Activated CD8-positive, alpha-beta T cell treated with anti-CD3 and anti-CD28 coated beads for 36 hours (primary cell): Measurements from ENCODE around the gene EBLN2. TPM values are rescaled to one million over a fixed set of nuclear protein-coding genes. Genes with fewer than 3 reads are reported as not detected.

Source experiments
- ATAC-seq: fragments of 200-7000 bp; cut with Tn5 transposase; one replicate; pipeline ENCODE4 v1.10.0; 2021; ENCODE audit warnings: mild to moderate bottlenecking, moderate library complexity
- CTCF ChIA-PET: fragments of 350-600 bp; sonication (Branson Sonifier 250); formaldehyde crosslinking; loops from one replicate; lab custom pipeline; 2021; ENCODE audit warnings: antibody characterized with exemption; lab: Charles Lee
- POLR2A ChIA-PET: fragments of 350-600 bp; sonication (Branson Sonifier 250); formaldehyde crosslinking; loops from one replicate; lab custom pipeline; 2021; ENCODE audit warnings: antibody characterized with exemption; lab: Charles Lee
- DNase-seq: peaks from one replicate; pipeline ENCODE4 v3.0.0-alpha.2; 2020
- H3K27ac Mint-ChIP-seq: one replicate; pipeline ENCODE4 v1.8.0; 2021; ENCODE audit warnings: mild to moderate bottlenecking, mixed read lengths
- H3K27me3 Mint-ChIP-seq: one replicate; pipeline ENCODE4 v1.8.0; 2021; ENCODE audit warnings: mixed read lengths
- H3K36me3 Mint-ChIP-seq: one replicate; pipeline ENCODE4 v1.8.0; 2021; ENCODE audit warnings: low read depth, mixed read lengths
- H3K4me1 Mint-ChIP-seq: one replicate; pipeline ENCODE4 v1.8.0; 2021; ENCODE audit warnings: low read depth, mixed read lengths
- H3K4me3 Mint-ChIP-seq: one replicate; pipeline ENCODE4 v1.8.0; 2021; ENCODE audit warnings: mild to moderate bottlenecking, moderate library complexity, mixed read lengths
- H3K9me3 Mint-ChIP-seq: one replicate; pipeline ENCODE4 v1.8.0; 2021; ENCODE audit warnings: mixed read lengths
- intact Hi-C: fragments of 100-400 bp; cut with micrococcal nuclease; formaldehyde crosslinking; loops from one replicate; pipeline ENCODE4 v1.10.0; 2022
- total RNA-seq, 2 experiments: library from RNA; stranded (reverse); gene quantifications; one replicate each; pipeline ENCODE4 v1.2.3, GENCODE V29; 2021
- TF ChIP-seq, protein P1 (sequence below): fragments of 200-600 bp; IDR thresholded peaks from one replicate; pipeline ENCODE4 v1.8.0; 2022; ENCODE audit warnings: antibody characterized with exemption, mild to moderate bottlenecking

Gene EBLN2
- total RNA-seq, 2 experiments from 2014 or later = 4.9 to 5.0 TPM

DNA sequence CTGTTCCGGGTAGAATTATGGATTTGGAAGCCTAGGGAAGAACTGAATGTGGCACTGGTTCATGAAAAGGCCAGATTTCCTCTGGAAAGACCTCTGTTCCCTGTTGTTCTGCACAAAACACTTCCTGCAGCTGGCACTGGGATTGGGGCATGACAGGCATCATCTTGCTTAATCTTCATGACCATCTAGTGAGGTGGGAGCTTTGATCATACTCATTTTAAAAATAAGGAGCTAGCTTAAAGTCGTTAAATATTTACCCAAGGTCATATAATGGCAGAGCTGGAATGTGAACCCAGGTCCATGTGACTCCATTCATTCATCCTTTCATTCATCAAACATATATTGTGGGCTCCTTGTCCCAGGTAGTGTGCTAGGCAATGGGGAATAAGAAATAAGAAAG lies 40.4 kb downstream of the EBLN2 start:
- intact Hi-C loops = loop anchor here (1.0 to 2.0 kb wide), 2 partner anchors 331 to 400 kb away; no protein-coding TSS in a partner anchor
- no peaks in the 10 kb centered on the region for H3K36me3 Mint-ChIP-seq

DNA sequence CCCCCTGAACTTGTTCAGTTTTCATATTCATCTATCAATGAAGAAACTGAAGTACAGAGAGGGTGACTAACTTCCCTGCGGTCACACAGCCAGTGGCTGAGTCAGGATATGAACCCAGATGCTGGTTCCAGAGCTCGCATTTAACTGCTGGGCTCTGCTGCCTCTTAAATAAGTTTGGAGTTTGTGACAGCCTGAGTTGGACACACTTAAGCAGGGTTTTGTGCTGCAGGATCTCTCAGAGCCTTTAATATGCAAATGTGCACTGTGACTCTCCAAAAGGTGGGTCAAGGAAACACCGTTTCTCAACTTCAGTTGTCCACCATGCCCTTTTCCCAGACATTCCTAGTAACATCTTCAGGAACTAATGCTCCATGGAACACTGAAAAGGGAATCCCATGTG lies 45.8 kb downstream of the EBLN2 start:
- H3K27me3 Mint-ChIP-seq = peaks cover 5% of the 10 kb centered on the region
- ATAC-seq (no peak), DNase-seq (no peak)
- ChIA-PET CTCF (interaction anchor here (1.3 kb wide), 1 partner anchor 395 kb away, joined by 3 read pairs; no protein-coding TSS in a partner anchor), POLR2A (no interaction called here)
- no peak overlapping the region for H3K27ac Mint-ChIP-seq
- no peaks in the 10 kb centered on the region for H3K36me3 Mint-ChIP-seq
- H3K9me3 Mint-ChIP-seq = no peaks in the 10 kb centered on the region
- no peaks in the 10 kb centered on the region for H3K4me1 Mint-ChIP-seq
- no peak overlapping the region for H3K4me3 Mint-ChIP-seq
- TF ChIP-seq, protein P1, sequence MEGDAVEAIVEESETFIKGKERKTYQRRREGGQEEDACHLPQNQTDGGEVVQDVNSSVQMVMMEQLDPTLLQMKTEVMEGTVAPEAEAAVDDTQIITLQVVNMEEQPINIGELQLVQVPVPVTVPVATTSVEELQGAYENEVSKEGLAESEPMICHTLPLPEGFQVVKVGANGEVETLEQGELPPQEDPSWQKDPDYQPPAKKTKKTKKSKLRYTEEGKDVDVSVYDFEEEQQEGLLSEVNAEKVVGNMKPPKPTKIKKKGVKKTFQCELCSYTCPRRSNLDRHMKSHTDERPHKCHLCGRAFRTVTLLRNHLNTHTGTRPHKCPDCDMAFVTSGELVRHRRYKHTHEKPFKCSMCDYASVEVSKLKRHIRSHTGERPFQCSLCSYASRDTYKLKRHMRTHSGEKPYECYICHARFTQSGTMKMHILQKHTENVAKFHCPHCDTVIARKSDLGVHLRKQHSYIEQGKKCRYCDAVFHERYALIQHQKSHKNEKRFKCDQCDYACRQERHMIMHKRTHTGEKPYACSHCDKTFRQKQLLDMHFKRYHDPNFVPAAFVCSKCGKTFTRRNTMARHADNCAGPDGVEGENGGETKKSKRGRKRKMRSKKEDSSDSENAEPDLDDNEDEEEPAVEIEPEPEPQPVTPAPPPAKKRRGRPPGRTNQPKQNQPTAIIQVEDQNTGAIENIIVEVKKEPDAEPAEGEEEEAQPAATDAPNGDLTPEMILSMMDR = no peak
- intact Hi-C loops = no loop called here

More for the DNA sequence above, 40.4 kb downstream of the EBLN2 start:
- ATAC-seq (no peak), DNase-seq (no peak)
- POLR2A ChIA-PET = no interaction called here
- H3K4me3 Mint-ChIP-seq = no peak overlapping the region
- H3K4me1 Mint-ChIP-seq = no peaks in the 10 kb centered on the region
- H3K9me3 Mint-ChIP-seq = no peaks in the 10 kb centered on the region
- H3K27ac Mint-ChIP-seq = no peak overlapping the region
- H3K27me3 Mint-ChIP-seq = no peaks in the 10 kb centered on the region
- TF ChIP-seq, protein P1 = no peak
- CTCF ChIA-PET = interaction anchor here (0.7 to 4.8 kb wide), 11 partner anchors 9 to 704 kb away, joined by 3 to 43 read pairs (median 3); no protein-coding TSS in a partner anchor

DNA sequence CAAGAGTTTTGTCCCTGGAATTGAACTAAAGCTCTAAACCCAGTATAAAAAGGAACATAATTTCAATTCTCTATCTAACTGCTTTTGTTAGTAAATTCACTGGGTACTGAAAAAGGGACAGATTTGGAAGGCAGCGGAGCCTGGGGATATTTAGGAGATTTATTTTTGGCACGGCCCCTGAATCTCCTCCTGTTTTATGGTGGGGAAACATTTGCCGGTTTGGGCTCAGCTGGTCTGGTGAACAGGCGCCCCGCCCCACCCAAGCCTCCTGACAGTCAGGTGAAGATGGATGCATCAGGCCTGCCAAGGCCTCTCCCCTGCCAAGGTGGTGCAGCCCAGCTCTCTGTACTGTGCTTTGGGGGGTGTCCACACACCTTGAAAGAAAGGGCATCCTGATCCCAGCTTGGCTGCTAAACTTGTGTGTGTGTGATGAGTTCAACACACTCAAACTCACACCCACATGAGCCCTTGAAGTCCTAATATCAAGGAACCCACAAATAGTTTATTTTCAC lies 46.3 kb downstream of the EBLN2 start:
- POLR2A ChIA-PET = no interaction called here
- H3K4me1 Mint-ChIP-seq = no peaks in the 10 kb centered on the region
- H3K36me3 Mint-ChIP-seq = no peaks in the 10 kb centered on the region
- TF ChIP-seq, protein P1 = no peak
- CTCF ChIA-PET = interaction anchor here (1.3 kb wide), 1 partner anchor 394 kb away, joined by 3 read pairs; no protein-coding TSS in a partner anchor
- DNase-seq (no peak), ATAC-seq (no peak)
- intact Hi-C loops = no loop called here
- H3K9me3 Mint-ChIP-seq = no peaks in the 10 kb centered on the region
- H3K4me3 Mint-ChIP-seq = no peak overlapping the region
- H3K27ac Mint-ChIP-seq = no peak overlapping the region
- peaks cover 5% of the 10 kb centered on the region for H3K27me3 Mint-ChIP-seq

DNA sequence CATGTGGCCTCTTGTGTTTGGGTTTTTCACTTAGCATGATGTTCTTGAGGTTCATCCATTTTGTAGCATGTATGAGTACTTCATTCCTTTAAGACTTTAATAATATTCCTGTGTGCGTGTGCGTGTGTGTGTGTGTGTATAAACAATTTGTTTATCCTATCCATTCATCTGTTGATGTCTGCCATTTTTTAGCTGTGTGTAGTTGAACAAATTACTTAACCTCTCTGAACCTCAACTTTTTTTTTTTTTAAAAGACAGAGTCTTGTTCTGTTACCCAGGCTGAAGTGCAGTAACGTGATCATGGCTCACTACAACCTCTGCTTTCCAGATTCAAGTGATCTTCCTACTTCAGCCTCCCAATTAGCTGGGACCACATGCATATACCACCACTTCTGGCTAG lies 47.3 kb downstream of the EBLN2 start:
- H3K4me1 Mint-ChIP-seq = no peaks in the 10 kb centered on the region
- ChIA-PET CTCF (interaction anchor here (1.3 kb wide), 1 partner anchor 393 kb away, joined by 3 read pairs; no protein-coding TSS in a partner anchor), POLR2A (no interaction called here)
- H3K4me3 Mint-ChIP-seq = no peak overlapping the region
- H3K27me3 Mint-ChIP-seq = peaks cover 10% of the 10 kb centered on the region
- intact Hi-C loops = no loop called here
- TF ChIP-seq, protein P1 = no peak
- DNase-seq (no peak), ATAC-seq (no peak)
- no peaks in the 10 kb centered on the region for H3K9me3 Mint-ChIP-seq
- H3K36me3 Mint-ChIP-seq = no peaks in the 10 kb centered on the region
- no peak overlapping the region for H3K27ac Mint-ChIP-seq

DNA sequence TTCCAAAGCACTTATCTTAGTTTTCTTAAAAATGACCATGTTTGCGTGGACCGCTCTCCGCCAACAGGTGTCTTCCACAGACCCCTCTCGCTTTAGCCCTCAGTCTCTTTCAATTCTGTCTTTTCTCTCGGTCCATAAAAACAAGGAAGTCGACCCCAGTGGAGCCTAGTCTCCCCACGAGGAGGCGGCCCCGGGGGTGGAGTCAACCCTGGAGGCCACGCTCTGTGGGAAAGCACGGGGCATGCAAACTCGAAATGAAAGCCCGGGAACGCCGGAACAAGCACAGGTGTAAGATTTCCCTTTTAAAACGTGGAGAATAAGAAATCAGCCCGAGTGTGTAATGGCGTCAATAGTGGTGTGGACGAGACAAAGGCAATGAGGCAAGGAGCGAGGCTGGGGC lies 49.1 kb downstream of the EBLN2 start:
- Mint-ChIP-seq H3K27ac (no peak overlapping the region), H3K36me3 (no peaks in the 10 kb centered on the region), H3K9me3 (no peaks in the 10 kb centered on the region), H3K4me1 (no peaks in the 10 kb centered on the region), H3K4me3 (no peak overlapping the region), H3K27me3 (peaks cover 12% of the 10 kb centered on the region)
- DNase-seq (no peak), ATAC-seq (no peak)
- intact Hi-C loops = no loop called here
- CTCF ChIA-PET = interaction anchor here (0.8 to 1.3 kb wide), 2 partner anchors 9 to 392 kb away, joined by 3 to 5 read pairs; no protein-coding TSS in a partner anchor
- POLR2A ChIA-PET = no interaction called here
- TF ChIP-seq, protein P1 = no peak

Other genes starting within 250 kb of the EBLN2 start
- 10 to 100 TPM; 29.8 to 31.4 TPM for gene SHQ1, start 213.2 kb upstream of the EBLN2 start, total RNA-seq
- gene GXYLT2, start 173.6 kb upstream of the EBLN2 start, total RNA-seq = under 1 TPM; 0.11 to 0.92 TPM
- gene PPP4R2, start 64.8 kb upstream of the EBLN2 start, total RNA-seq = 10 to 100 TPM; 85.5 to 88.6 TPM